Lower lobe of right lung (tissue), 2 donors: Measurements from ENCODE around the gene FLOT2. TPM values are rescaled to one million over a fixed set of nuclear protein-coding genes. Genes with fewer than 3 reads are reported as not detected.
A peak's percentile ranks its signal among the peaks of the same experiment; 100 is the strongest.

Experiments used
- ATAC-seq, 2 donors: fragments of 200-7000 bp; cut with Tn5 transposase; one replicate each; pipeline ENCODE4 v1.9.1; 2020 to 2022; ENCODE audit warnings: mild to moderate bottlenecking in 2 of 2, moderate library complexity in 2 of 2
- DNase-seq: peaks from one replicate; pipeline ENCODE4 v3.0.0-alpha.2; 2020
- H3K27ac ChIP-seq: fragments of 200-600 bp; one replicate; pipeline ENCODE4 v1.8.0; 2022
- H3K27me3 ChIP-seq: fragments of 200-600 bp; one replicate; pipeline ENCODE4 v1.8.0; 2022; ENCODE audit warnings: low read depth
- H3K36me3 ChIP-seq: fragments of 200-600 bp; one replicate; pipeline ENCODE4 v1.8.0; 2022; ENCODE audit warnings: mild to moderate bottlenecking
- H3K4me1 ChIP-seq: fragments of 200-600 bp; one replicate; pipeline ENCODE4 v1.8.0; 2022
- H3K4me3 ChIP-seq: fragments of 200-600 bp; one replicate; pipeline ENCODE4 v1.8.0; 2022; ENCODE audit warnings: mild to moderate bottlenecking
- H3K9me3 ChIP-seq: fragments of 200-600 bp; one replicate; pipeline ENCODE4 v1.8.0; 2022
- intact Hi-C: fragments of 100-400 bp; cut with DNase I; formaldehyde crosslinking; loops from one replicate; pipeline ENCODE4 v1.11.0; 2022
- total RNA-seq: library from RNA; stranded (reverse); fragmentation: NEBNext Ultra II Directional; extraction: Animal tissue kit (Norgen Biotek cat#: 25700); gene quantifications from one replicate; pipeline ENCODE4 v1.2.1, GENCODE V29; 2021
- TF ChIP-seq, protein P1 (sequence below): fragments of 200-600 bp; IDR thresholded peaks from one replicate; pipeline ENCODE4 v1.8.0; 2022; ENCODE audit warnings: antibody characterized with exemption, mild to moderate bottlenecking
- donor health status: DM: no; HTN: yes; CAD: no; lungs with severe emphysema.

The FLOT2 gene
- total RNA-seq, 1 donor from 2014 or later = 170 TPM

DNA sequence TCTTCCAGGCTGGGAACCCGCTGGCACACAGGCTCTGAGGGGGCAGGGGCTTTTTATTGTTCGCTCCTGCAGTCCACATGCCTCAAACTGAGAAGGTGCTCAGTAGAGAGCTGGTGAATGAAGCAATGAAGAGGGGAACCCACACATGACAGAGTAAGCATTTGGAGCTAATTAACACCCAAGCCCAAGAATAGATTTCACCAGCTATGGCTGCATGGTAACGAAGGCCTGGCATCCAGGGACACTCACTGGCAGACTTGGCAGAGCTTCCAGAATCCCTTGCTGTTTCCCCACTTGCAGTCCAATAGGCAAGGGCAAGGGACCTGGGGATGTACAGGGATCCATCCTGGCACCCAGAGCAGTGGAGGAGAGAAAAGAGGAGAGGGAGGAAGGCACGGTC lies 12.2 kb downstream of the FLOT2 start:
- H3K36me3 ChIP-seq = peaks cover 80% of the 10 kb centered on the region
- no peak for ATAC-seq
- intact Hi-C loops = no loop called here
- TF ChIP-seq, protein P1, sequence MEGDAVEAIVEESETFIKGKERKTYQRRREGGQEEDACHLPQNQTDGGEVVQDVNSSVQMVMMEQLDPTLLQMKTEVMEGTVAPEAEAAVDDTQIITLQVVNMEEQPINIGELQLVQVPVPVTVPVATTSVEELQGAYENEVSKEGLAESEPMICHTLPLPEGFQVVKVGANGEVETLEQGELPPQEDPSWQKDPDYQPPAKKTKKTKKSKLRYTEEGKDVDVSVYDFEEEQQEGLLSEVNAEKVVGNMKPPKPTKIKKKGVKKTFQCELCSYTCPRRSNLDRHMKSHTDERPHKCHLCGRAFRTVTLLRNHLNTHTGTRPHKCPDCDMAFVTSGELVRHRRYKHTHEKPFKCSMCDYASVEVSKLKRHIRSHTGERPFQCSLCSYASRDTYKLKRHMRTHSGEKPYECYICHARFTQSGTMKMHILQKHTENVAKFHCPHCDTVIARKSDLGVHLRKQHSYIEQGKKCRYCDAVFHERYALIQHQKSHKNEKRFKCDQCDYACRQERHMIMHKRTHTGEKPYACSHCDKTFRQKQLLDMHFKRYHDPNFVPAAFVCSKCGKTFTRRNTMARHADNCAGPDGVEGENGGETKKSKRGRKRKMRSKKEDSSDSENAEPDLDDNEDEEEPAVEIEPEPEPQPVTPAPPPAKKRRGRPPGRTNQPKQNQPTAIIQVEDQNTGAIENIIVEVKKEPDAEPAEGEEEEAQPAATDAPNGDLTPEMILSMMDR = no peak
- H3K27ac ChIP-seq = no peak overlapping the region
- H3K9me3 ChIP-seq = no peaks in the 10 kb centered on the region
- no peaks in the 10 kb centered on the region for H3K27me3 ChIP-seq
- no peak overlapping the region for H3K4me3 ChIP-seq
- no peak for DNase-seq
- H3K4me1 ChIP-seq = peaks cover 6% of the 10 kb centered on the region

DNA sequence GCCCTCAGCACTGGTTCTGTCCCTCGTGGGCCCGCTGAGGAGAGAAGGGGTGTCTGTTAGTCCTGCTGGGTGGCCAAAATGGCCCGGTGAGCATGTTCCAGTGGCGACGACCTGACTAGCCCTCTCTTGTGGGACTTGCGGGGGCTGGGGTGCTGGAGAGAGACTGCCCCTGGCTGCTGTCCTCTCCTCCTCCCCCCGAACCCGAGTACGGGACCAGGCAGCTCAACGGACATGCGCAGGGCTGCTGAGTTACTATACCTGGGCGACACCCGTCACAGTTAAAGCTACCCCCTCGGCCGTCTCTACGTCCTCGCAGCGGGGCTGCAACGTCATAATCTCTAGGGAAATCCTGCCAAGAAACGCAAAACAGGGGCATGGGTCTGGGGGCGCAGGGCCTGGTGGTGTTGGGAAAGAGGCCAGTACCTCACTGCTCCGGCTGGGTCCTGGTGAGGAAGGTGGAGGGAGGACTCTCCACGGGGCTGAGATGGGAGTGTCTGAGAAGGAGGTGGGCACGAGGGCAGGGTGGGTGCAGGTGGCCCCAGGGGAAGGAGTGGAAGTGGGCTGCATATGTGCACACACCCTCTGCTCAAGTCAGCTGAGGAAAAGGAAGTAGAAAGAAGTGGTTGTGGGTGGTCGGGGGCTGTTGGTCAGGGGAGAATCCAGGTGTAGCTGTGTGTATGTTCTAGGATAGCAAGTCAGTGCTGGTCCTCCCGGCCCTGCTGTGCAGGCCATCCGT lies 13.4 kb downstream of the FLOT2 start:
- peaks cover 93% of the 10 kb centered on the region for H3K36me3 ChIP-seq
- H3K27me3 ChIP-seq = no peaks in the 10 kb centered on the region
- no peaks in the 10 kb centered on the region for H3K4me1 ChIP-seq
- H3K27ac ChIP-seq = no peak overlapping the region
- no peak for ATAC-seq
- TF ChIP-seq, protein P1 = no peak
- no peak for DNase-seq
- intact Hi-C loops = no loop called here
- no peak overlapping the region for H3K4me3 ChIP-seq
- no peaks in the 10 kb centered on the region for H3K9me3 ChIP-seq

DNA sequence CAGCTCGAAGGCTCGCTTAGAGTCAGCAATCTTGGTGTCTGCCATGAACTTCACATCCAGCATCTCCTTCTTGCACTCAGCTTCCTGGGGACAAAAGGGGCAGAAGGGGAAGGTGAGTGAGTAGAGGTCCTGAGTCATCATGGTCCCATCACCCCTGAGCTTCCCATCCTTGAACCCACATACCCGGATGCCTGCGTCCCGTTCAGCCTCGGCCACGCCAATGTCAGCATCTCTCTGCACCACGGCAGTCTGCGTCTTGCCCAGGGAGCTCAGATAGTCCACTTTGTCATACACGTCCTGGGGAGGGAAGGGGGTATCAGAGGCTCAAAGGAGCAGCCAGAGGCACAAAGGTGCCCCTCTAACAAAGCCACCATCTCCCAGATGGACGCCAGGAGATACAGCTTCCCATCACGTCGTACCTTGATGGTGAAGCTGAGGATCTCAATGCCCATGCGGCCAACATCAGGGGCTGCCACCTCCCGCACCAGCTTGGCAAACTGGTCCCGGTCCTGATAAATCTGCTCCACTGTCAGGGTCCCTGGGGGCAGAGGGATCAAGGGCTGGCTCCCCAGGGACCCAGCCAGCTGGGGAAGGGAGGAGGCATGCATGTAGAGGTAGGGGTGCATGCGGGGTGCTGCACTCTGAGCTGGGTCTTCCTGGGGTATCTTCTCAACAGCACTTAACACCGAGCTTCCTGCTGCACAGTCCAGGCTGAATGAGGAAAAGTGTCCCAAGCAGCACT lies 15.2 kb downstream of the FLOT2 start:
- Histone ChIP-seq H3K4me1 (no peaks in the 10 kb centered on the region), H3K27me3 (no peaks in the 10 kb centered on the region), H3K9me3 (no peaks in the 10 kb centered on the region), H3K27ac (no peak overlapping the region), H3K4me3 (no peak overlapping the region), H3K36me3 (peaks cover 95% of the 10 kb centered on the region)
- DNase-seq (no peak), ATAC-seq (no peak)
- TF ChIP-seq, protein P1 = no peak
- intact Hi-C loops = no loop called here

DNA sequence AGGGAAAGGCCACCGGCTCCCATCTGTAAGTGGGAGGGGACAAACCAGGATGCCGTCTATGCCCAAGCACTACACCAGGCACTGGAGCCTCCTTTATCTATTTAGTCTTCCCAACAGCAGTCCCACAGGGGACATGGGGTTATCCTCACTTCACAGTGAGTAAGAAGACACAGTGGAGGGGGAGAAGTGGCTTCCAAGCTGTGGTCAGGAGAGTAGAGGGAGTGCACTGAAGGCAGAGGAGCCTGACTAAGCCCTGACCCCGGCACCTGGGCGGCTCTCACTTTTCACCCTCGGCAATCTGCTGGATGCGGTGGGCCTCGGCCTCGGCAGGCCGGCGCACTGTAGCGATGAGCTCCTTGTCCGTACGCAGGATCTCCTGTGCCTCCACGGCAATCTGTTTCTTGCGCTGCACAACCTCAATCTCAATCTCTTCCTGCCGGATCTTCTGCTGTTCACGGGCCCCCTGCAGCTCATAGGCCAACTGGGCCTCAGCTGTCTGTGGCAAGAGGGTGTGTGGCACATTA lies 15.9 kb downstream of the FLOT2 start:
- Histone ChIP-seq H3K4me1 (no peaks in the 10 kb centered on the region), H3K36me3 (peaks cover 89% of the 10 kb centered on the region), H3K4me3 (no peak overlapping the region), H3K27ac (no peak overlapping the region), H3K27me3 (no peaks in the 10 kb centered on the region), H3K9me3 (no peaks in the 10 kb centered on the region)
- TF ChIP-seq, protein P1 = no peak
- intact Hi-C loops = no loop called here
- no peak for ATAC-seq
- DNase-seq = no peak

DNA sequence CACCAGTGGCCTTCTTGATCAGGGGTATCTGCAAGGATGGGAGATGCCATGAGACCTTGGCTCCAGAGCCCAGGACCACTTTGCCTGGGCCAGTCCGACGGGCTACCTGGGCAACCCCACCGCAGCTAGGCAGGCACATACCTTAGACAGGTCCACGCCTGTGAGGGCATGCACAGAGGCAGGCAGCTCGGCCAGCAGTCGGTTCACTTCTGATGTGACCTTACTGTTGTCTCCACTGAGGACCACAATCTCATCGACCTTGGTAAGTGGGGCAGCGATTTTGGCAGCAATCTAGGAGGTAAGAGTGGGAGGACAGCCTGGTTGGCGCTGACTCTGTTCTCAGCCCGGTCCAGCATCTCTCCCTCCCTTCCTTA lies 17.0 kb downstream of the FLOT2 start:
- TF ChIP-seq, protein P1 = no peak
- peaks cover 79% of the 10 kb centered on the region for H3K36me3 ChIP-seq
- ATAC-seq (no peak), DNase-seq (peak; percentile 35)
- H3K4me3 ChIP-seq = no peak overlapping the region
- intact Hi-C loops = no loop called here
- H3K27me3 ChIP-seq = no peaks in the 10 kb centered on the region
- H3K9me3 ChIP-seq = no peaks in the 10 kb centered on the region
- no peak overlapping the region for H3K27ac ChIP-seq
- no peaks in the 10 kb centered on the region for H3K4me1 ChIP-seq
